H1 (cell line): ENCODE measurements around the gene RAB3IL1. TPM values are rescaled to one million over a fixed set of nuclear protein-coding genes. Genes with fewer than 3 reads are reported as not detected.

Experiments
- CHD7 ChIP-seq: fragments of 300-600 bp; sonication (generic); IDR thresholded peaks from 2 replicates; pipeline ENCODE4 v1.7.1; 2012; ENCODE audit warnings: low read length, moderate library complexity, mild to moderate bottlenecking, inconsistent platforms; ENCODE audit not compliant: insufficient replicate concordance
- E2F6 ChIP-seq: IDR thresholded peaks from 2 replicates; pipeline ENCODE4 v1.6.1; 2012; ENCODE audit warnings: inconsistent platforms
- KDM1A ChIP-seq: fragments of 200-600, 300-600 bp; sonication (generic); IDR thresholded peaks from 2 replicates; pipeline ENCODE4 v1.7.1; 2016; ENCODE audit warnings: mild to moderate bottlenecking, low read length, borderline replicate concordance
- POLR2AphosphoS5 ChIP-seq: IDR thresholded peaks from 2 replicates; pipeline ENCODE4 v1.6.1; 2011; ENCODE audit warnings: low read depth, low read length
- SP2 ChIP-seq: IDR thresholded peaks from 2 replicates; pipeline ENCODE4 v1.6.1; 2012; ENCODE audit warnings: mild to moderate bottlenecking, low read length, inconsistent platforms
- SP4 ChIP-seq: IDR thresholded peaks from 2 replicates; pipeline ENCODE4 v1.6.1; 2012; ENCODE audit warnings: low read length, inconsistent platforms
- SUZ12 ChIP-seq: fragments of 200-600 bp; sonication (generic); IDR thresholded peaks from 2 replicates; pipeline ENCODE4 v1.6.1; 2012; ENCODE audit warnings: mild to moderate bottlenecking, inconsistent platforms, low read length, moderate library complexity, mixed read lengths
- TAF7 ChIP-seq: optimal IDR thresholded peaks from 2 replicates; pipeline ENCODE3; 2011; ENCODE audit warnings: low read depth, mild to moderate bottlenecking, inconsistent platforms, low read length, moderate library complexity, borderline replicate concordance
- TCF12 ChIP-seq: IDR thresholded peaks from 2 replicates; pipeline ENCODE4 v1.6.1; 2011; ENCODE audit warnings: low read depth, mild to moderate bottlenecking, low read length
- polyA plus RNA-seq, 7 experiments: library from polyadenylated mRNA; depleted of rRNA in 3 of 7; stranded (reverse) in 5 of 7; unstranded in 2 of 7; fragments of >200 nt in 5 of 7; fragments of 200-250 nt in 2 of 7; gene quantifications; 1 replicate in 5 of 7; 2 replicates in 1 of 7; 4 replicates in 1 of 7; pipeline versions ENCODE4 v1.2.1 to v1.2.3, GENCODE V29; 2011 to 2013; ENCODE audit warnings: missing spikeins in 2 of 7, mixed read lengths in 2 of 7
- total RNA-seq: library from RNA; stranded (reverse); fragmentation: NEBNext Ultra II Directional; extraction: Animal tissue kit (Norgen Biotek cat#: 25700); gene quantifications from 2 replicates; pipeline ENCODE4 v1.2.1, GENCODE V29; 2021

Gene RAB3IL1
- total and polyA plus RNA-seq, 2 of the 8 experiments (the other 6 are each of a cell fraction or from before 2014, with no cell fraction given), result 6.8 to 7.9 TPM

GRCh38 chr11:61919705-61920631 lies 2.6 kb upstream of the RAB3IL1 start (continued):
- TF ChIP-seq E2F6 (no peak), TAF7 (no peak), SUZ12 (no peak), TCF12 (no peak), POLR2AphosphoS5 (no peak), SP2 (no peak), SP4 (no peak), KDM1A (no peak), CHD7 (no peak)
